Breast epithelium (tissue), 4 donors: Measurements from ENCODE around the gene HPD. TPM values are rescaled to one million over a fixed set of nuclear protein-coding genes. Genes with fewer than 3 reads are reported as not detected.

Experiments used
- DNase-seq, 2 donors: peaks; one replicate each; pipeline ENCODE4 v3.0.0-alpha.2; 2019; ENCODE audit warnings: low spot score in 2 of 2
- H3K27ac ChIP-seq, 2 donors: fragments of 200-600 bp; sonication (generic) in 1 of 2; one replicate each; pipeline ENCODE4 v1.5.1; 2016 to 2019; ENCODE audit warnings: mild to moderate bottlenecking in 1 of 2
- H3K27me3 ChIP-seq, 2 donors: fragments of 200-600 bp; sonication (generic) in 1 of 2; one replicate each; pipeline versions ENCODE4 v1.5.1 to v1.6.0; 2017 to 2019; ENCODE audit warnings: control low read depth in 1 of 2, mild to moderate bottlenecking in 1 of 2
- H3K36me3 ChIP-seq: fragments of 200-600 bp; one replicate; pipeline ENCODE4 v1.5.1; 2019
- H3K4me1 ChIP-seq, 2 donors: fragments of 200-600 bp; sonication (generic); one replicate each; pipeline ENCODE4 v1.5.1; 2016 to 2019; ENCODE audit warnings: control low read depth in 1 of 2
- H3K4me3 ChIP-seq, 3 donors: fragments of 200-600 bp; sonication (generic); 1 replicate in 2 of 3; 2 replicates in 1 of 3; pipeline ENCODE4 v1.5.1; 2016 to 2019; ENCODE audit warnings: mild to moderate bottlenecking in 3 of 3, moderate library complexity in 2 of 3
- H3K9me3 ChIP-seq, 2 donors: fragments of 200-600 bp; sonication (generic) in 1 of 2; one replicate each; pipeline ENCODE4 v1.5.1; 2016 to 2019; ENCODE audit warnings: control low read depth in 1 of 2
- POLR2A ChIP-seq: fragments of 450-650 bp; IDR thresholded peaks from one replicate; pipeline ENCODE4 v1.6.1; 2016; ENCODE audit warnings: antibody characterized with exemption, mild to moderate bottlenecking, moderate library complexity
- POLR2AphosphoS5 ChIP-seq, 3 donors: sonication (generic); formaldehyde crosslinking; IDR thresholded peaks; one replicate each; pipeline ENCODE4 v1.6.1; 2017; ENCODE audit warnings: antibody characterized with exemption in 3 of 3
- intact Hi-C: fragments of 100-400 bp; cut with DNase I; formaldehyde crosslinking; loops from one replicate; pipeline ENCODE4 v1.15.1; 2023; ENCODE audit warnings: low total_unique reads
- total RNA-seq, 3 donors: library from RNA; depleted of rRNA; stranded (reverse); fragments of >200 nt; gene quantifications; one replicate each; pipeline ENCODE4 v1.1.0, GENCODE V29; 2016
- TF ChIP-seq, protein P1 (sequence below), 3 donors: fragments of 450-650 bp; IDR thresholded peaks; one replicate each; pipeline ENCODE4 v1.5.1; 2016 to 2017; ENCODE audit warnings: antibody characterized with exemption in 3 of 3, mild to moderate bottlenecking in 3 of 3, moderate library complexity in 3 of 3

Gene HPD
- total RNA-seq, 3 donors from 2014 or later = 0.64 to 1.6 TPM; not detected in 1

DNA sequence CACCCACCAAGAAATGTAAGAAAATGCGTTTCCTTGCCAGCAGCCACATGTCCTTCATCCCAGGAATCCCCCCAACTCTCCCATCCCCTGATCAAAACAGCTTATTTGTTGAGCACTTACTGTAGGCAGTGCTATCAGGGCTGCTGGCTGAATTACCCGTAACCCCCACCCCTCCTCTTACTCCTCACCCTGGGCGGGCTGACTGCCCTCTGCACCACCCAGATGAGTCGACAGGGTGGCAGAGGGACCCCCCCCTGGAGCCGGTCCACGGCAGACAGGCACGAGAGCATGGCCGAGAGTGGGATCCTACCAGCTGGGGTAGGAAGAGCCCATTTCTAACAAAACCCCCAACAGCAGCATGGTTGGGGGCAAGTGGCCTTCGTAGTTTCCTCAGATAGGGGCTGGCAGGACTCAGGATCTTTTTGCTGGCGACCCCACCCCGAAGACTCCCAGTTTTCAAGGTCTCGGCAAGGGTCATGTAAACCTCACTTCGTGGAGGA, 64.1 kb downstream of the HPD start:
- Histone ChIP-seq H3K9me3 (no peaks in the 10 kb centered on the region), H3K4me3 (peak overlapping the region; percentile 11 to 73 (median 53)), H3K27me3 (no peaks in the 10 kb centered on the region), H3K4me1 (peaks cover 14 to 38% of the 10 kb centered on the region in 2 donors), H3K27ac (peak overlapping the region; percentile 75 to 87), H3K36me3 (no peaks in the 10 kb centered on the region)
- intact Hi-C loops = loop anchor here (1.0 to 5.0 kb wide), 3 partner anchors 18 to 513 kb away; partner anchors contain the start of gene BCL7A
- TF ChIP-seq, protein P1, sequence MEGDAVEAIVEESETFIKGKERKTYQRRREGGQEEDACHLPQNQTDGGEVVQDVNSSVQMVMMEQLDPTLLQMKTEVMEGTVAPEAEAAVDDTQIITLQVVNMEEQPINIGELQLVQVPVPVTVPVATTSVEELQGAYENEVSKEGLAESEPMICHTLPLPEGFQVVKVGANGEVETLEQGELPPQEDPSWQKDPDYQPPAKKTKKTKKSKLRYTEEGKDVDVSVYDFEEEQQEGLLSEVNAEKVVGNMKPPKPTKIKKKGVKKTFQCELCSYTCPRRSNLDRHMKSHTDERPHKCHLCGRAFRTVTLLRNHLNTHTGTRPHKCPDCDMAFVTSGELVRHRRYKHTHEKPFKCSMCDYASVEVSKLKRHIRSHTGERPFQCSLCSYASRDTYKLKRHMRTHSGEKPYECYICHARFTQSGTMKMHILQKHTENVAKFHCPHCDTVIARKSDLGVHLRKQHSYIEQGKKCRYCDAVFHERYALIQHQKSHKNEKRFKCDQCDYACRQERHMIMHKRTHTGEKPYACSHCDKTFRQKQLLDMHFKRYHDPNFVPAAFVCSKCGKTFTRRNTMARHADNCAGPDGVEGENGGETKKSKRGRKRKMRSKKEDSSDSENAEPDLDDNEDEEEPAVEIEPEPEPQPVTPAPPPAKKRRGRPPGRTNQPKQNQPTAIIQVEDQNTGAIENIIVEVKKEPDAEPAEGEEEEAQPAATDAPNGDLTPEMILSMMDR (IDR thresholded peaks at IDR 0.05) = no peak
- TF ChIP-seq POLR2A (no peak), POLR2AphosphoS5 (IDR thresholded peaks at IDR 0.05) (no peak)
- no peak for DNase-seq

DNA sequence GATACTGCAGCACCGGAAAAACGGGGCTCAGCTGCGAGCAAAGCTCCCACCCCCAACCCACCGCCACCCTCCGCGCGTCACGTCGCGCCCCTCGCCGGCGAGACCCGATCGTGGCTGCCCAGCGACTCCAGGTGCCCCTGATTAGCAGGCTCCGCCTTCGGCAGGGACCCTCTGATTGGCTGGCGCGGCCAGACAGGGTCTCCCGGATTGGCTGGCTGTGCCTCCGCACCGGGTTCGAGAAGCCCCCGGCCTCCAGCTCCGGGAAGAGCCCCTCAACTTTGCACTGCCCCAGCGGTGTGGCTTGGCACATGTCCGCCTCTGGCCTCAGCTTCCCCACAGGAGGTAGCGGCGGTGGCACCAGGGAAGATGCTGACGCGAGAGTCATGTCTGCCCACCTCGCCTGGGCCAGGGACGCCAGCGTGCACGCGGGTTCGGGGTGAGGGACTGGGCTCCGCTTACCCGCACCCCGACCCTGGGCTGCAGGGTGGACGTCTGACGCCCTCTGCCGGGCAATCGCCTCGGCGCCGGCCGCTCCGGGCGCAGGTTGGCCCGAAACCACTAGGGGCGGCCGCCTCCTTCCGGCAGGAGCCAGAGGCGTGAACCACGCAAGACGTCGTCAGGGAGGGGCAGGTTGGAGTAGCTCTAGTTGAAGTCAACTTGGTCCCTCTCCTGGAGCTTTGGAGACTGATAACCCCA, 64.7 kb downstream of the HPD start:
- peak; percentile 84 to 89 for DNase-seq
- Histone ChIP-seq H3K27me3 (no peaks in the 10 kb centered on the region), H3K4me1 (peaks cover 14 to 38% of the 10 kb centered on the region in 2 donors), H3K9me3 (no peaks in the 10 kb centered on the region), H3K27ac (peak overlapping the region; percentile 75 to 87), H3K36me3 (no peaks in the 10 kb centered on the region), H3K4me3 (peak overlapping the region; percentile 30 to 73 (median 53))
- intact Hi-C loops = loop anchor here (5.0 kb wide), 1 partner anchor 513 kb away; no protein-coding TSS in a partner anchor
- TF ChIP-seq POLR2A (no peak), POLR2AphosphoS5 (IDR thresholded peaks at IDR 0.05) (peak; percentile 51 to 81 (median 67))
- TF ChIP-seq, protein P1 (IDR thresholded peaks at IDR 0.05) = peak; percentile 100

DNA sequence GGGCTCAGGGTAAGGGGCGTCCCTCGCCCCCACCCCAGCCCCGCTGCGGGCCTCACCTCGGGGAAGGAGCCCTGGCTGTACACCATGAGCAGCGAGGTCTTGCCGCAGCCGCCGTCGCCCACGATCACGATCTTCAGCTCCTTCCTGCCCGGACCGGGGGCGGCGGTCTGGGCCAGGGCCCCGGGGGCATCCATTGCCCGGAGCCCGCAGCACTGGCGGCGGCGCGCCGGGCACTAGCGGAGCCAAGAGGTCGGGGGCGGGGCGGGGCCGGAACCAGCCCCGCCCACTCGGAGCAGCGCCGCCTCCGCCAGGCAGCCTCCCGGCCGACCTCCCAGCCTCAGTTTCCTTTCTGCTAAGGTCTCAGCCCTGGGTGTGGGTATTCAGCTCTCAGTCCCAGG, 65.2 kb downstream of the HPD start, which contains the start of gene RHOF:
Gene RHOF, minus strand, starts transcription at position 249 of the 398 bp plus-strand sequence. Its CDS starts 55 bp downstream, at position 194.
- H3K4me1 ChIP-seq = peaks cover 10 to 33% of the 10 kb centered on the region in 2 donors
- intact Hi-C loops = loop anchor here (5.0 kb wide), 1 partner anchor 514 kb away; no protein-coding TSS in a partner anchor

DNA sequence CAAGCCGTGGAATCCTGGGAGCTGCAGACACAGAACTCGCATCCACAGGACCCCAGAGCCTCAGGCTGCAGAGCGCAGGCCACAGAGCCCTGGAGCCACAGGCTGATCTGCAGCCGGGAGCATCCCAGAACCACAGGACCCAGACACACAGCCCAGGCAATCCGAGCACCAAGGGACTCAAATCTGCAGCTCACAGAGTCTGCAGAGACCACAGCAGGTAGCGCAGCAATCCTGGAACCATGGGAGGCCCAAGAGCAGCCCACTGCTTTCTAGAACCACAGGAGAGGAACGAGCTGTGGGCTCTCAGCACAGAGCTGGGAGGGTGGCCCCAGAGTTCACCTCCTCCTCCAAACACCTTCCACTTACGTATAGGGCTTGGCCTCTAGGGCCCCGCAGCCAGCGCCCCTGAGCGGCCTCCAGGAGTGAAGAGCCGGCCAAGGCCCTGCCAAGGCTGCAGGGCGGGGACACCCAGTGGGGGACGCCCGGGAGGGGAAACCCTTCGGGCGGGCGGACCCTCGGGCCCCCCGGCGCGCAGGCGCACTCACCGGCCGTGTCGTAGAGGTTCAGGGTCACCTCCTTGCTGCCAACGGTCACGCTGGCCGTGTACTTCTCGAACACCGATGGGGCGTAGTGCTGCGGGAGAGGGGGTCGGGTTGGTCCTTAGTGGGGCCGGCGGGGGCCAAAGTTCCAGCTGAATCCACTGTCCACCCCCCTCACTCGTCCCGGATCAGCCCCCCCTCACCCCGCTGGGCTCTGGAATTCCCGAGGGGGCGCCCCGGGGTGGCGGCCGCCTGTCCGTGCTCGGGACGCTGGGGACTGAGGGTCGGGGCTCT, 65.8 kb downstream of the HPD start:
- Histone ChIP-seq H3K27me3 (no peaks in the 10 kb centered on the region), H3K4me1 (peaks cover 6 to 27% of the 10 kb centered on the region in 2 donors), H3K36me3 (no peaks in the 10 kb centered on the region), H3K4me3 (peak overlapping the region; percentile 30 to 73 (median 53)), H3K9me3 (no peaks in the 10 kb centered on the region), H3K27ac (peak overlapping the region; percentile 28 to 75)
- no peak for DNase-seq
- TF ChIP-seq, protein P1 (IDR thresholded peaks at IDR 0.05) = no peak
- TF ChIP-seq POLR2AphosphoS5 (IDR thresholded peaks at IDR 0.05) (no peak), POLR2A (no peak)
- intact Hi-C loops = loop anchor here (5.0 kb wide), 1 partner anchor 514 kb away; no protein-coding TSS in a partner anchor

More for the DNA sequence above, 65.2 kb downstream of the HPD start, which contains the start of gene RHOF:
- Histone ChIP-seq H3K9me3 (no peaks in the 10 kb centered on the region), H3K27ac (peak within 1 kb of the TSS; percentile 75 to 87), H3K4me3 (peak within 1 kb of the TSS; percentile 30 to 73 (median 53)), H3K36me3 (no peaks in the 10 kb centered on the region), H3K27me3 (no peaks in the 10 kb centered on the region)
- DNase-seq = no peak
- TF ChIP-seq POLR2A (no peak), POLR2AphosphoS5 (IDR thresholded peaks at IDR 0.05) (no peak)
- TF ChIP-seq, protein P1 (IDR thresholded peaks at IDR 0.05) = no peak
